GM19239 (cell line): Measurements from ENCODE around the gene FSTL1.
A peak's percentile ranks its signal among the peaks of the same experiment; 100 is the strongest.

ENCODE experiments used
- DNase-seq: peaks from one replicate; pipeline ENCODE4 v3.0.0; 2011; ENCODE audit warnings: low spot score; ENCODE audit not compliant: insufficient read length
- FAIRE-seq: peaks from 2 replicates; lab custom pipeline; 2011; peaks lifted over from hg19 to GRCh38; lab: Jason Lieb, UNC

FSTL1 gene, protein sequence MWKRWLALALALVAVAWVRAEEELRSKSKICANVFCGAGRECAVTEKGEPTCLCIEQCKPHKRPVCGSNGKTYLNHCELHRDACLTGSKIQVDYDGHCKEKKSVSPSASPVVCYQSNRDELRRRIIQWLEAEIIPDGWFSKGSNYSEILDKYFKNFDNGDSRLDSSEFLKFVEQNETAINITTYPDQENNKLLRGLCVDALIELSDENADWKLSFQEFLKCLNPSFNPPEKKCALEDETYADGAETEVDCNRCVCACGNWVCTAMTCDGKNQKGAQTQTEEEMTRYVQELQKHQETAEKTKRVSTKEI

GRCh38 chr3:120450600-120451271 lies at the start of gene FSTL1:
Gene FSTL1, minus strand, starts transcription at chr3:120450992. Its CDS starts 246 bp downstream, at chr3:120450746.
- DNase-seq: peak; percentile 28
- FAIRE-seq: no peak

GRCh38 chr3:120498556-120499346 lies 48.0 kb upstream of the FSTL1 start:
- FAIRE-seq (no peak), DNase-seq (no peak)

DNA sequence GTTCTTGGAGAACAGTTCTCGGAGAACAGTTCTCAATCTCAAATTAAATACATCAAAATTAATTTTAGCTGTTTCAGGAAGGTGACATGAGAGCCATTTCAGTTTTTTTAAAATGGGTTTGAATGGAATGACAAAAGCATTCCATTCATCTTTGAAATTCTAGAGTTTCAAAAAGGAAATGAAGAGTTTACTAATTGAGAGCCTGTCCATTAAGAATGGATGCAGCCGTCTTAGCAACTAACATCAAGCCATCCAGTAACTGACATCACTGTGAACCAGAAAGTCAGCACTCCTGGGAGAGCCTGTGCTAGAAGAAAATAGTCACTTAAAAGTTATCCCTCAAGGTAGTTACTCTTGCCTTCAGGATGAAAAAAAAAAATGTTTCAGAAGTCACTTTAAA lies 47.0 kb upstream of the FSTL1 start:
- FAIRE-seq (no peak), DNase-seq (no peak)

GRCh38 chr3:120497336-120497735 lies 46.5 kb upstream of the FSTL1 start:
- no peak for FAIRE-seq
- no peak for DNase-seq

GRCh38 chr3:120496278-120497002 lies 45.6 kb upstream of the FSTL1 start:
- FAIRE-seq: no peak
- no peak for DNase-seq

DNA sequence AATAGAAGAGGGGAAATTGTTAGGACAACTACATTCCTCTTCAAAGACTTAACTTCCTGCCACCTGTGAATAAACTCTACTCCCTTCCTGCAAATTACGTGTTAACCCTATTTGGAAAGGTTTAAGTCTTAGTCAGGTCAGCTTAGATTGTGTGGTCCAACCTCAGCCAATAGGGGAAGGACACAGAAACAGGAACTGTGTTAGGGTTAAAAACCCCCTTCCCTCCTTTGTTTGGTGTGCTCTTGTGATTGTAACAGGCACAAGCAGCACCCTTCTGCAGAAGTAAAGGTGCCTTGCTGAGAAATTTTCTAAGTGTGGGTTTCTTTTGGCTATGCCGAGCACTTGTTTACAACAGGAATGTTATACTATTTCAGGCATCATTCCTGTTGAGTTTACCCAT lies 45.0 kb upstream of the FSTL1 start:
- DNase-seq (no peak), FAIRE-seq (no peak)

GRCh38 chr3:120492103-120492502 lies 41.3 kb upstream of the FSTL1 start:
- FAIRE-seq (no peak), DNase-seq (no peak)

DNA sequence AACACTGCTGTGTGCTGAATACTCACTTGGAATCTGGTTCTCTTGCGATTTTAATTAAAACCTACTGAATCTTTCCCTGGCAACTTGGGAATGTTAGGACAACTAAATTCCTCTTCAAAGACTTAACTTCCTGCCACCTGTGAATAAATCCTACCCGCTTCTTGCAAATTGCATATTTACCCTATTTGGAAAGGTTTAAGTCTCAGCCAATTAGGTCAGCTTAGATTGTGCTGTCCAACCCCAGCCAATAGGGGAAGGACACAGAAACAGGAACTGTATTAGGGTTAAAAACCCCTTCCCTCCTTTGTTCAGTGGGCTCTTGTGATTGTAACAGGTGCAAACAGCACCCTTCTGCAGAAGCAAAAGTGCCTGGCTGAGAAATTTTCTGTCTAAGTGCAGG lies 38.6 kb upstream of the FSTL1 start:
- no peak for DNase-seq
- FAIRE-seq: no peak

- DNase-seq (no peak), FAIRE-seq (no peak)
These were observed 37.5 kb upstream of the FSTL1 start for GRCh38 chr3:120488296-120488695.

DNA sequence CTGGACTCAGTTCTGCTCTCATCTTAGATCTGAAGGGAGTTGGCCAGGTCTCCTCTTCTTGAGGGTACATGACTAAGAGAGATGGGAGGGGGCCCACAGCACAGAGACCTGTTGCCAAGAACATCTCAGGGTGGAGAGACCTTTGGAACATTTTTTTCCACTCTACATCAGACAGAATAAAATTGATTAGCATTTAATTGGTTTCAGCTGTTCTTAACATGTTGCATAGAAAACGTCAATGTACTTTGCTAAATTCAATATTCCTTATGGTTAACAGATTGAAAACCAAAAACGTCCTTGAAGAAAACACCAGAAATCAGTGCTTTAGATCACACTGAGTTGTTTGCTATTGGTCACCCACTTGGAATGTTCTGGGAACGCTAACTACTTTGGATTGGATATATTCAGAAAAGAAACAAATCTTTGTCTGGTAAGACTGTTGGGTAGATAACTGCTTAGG lies 36.4 kb upstream of the FSTL1 start:
- DNase-seq (no peak), FAIRE-seq (no peak)

GRCh38 chr3:120481081-120481480 lies 30.3 kb upstream of the FSTL1 start:
- FAIRE-seq (no peak), DNase-seq (no peak)

GRCh38 chr3:120477781-120478180 lies 27.0 kb upstream of the FSTL1 start:
- no peak for DNase-seq
- no peak for FAIRE-seq

- no peak for FAIRE-seq
- DNase-seq: no peak
These were observed 25.1 kb upstream of the FSTL1 start for GRCh38 chr3:120475722-120476377.

DNA sequence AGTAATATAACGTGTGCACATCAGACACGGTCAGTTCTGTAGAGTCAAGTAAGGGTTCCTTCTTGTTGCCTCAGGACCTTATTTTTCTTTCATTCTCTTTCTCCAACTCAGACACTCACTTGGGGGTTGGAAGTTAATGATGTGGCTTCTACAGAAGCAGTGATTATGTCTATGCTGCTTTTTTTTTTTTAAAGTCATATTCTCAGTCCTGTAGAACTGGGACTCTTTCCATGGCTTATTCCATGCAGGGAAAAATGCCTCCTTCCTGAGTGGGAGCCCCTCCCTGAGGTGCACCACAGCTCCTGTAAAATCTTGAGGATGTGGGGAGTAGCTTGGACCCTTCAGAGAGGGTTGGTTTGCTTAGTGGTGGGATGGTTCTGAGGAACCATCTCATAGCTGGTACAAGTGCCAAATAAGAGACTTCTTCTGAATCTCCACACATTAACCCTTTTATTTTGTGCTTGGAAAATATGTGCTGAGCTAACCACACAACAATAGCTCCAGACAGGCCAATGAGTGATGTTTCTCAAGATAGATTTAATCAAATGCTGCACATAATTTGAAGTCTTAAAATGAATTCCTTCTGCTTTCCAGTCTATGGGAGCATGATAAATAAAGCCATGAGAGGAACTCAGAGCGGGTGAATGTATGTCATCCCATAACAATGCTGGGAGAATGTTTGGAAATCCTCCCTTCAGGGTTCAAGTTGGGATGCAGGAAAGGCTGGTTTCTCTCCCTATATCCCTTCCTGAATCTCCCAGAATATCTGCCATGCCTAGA lies 23.3 kb upstream of the FSTL1 start:
- DNase-seq (no peak), FAIRE-seq (no peak)

- no peak for FAIRE-seq
These were observed 22.6 kb upstream of the FSTL1 start for GRCh38 chr3:120473389-120473788.

GRCh38 chr3:120472121-120472844 lies 21.5 kb upstream of the FSTL1 start:
- no peak for FAIRE-seq
- no peak for DNase-seq

More at GRCh38 chr3:120473389-120473788, 22.6 kb upstream of the FSTL1 start:
- no peak for DNase-seq

- DNase-seq: no peak
- no peak for FAIRE-seq
These were observed 20.9 kb upstream of the FSTL1 start for GRCh38 chr3:120471643-120472042.

DNA sequence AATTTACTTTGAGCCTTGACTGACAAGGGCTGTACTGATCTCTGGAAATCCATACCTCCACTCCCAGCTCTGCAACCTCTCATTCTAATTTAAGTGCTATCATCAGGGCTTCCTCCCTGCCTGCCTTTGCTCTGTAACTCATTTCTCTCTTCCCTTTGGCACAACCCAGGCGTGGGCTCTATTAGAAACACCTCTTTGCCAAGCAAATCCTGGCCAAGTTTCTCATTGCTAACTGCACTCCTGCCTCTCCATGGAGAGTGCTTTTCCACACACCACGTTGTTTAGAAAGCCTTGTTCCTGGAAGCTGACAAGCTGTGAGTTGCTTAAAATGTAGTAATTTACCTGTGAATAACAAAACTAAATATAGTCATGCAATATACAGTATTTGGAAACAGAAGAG lies 20.1 kb upstream of the FSTL1 start:
- FAIRE-seq (no peak), DNase-seq (no peak)
